Fibroblast of skin of abdomen (primary cell): Measurements from ENCODE around the gene PTK6.

ENCODE experiments used
- DNase-seq: peaks from one replicate; pipeline ENCODE4 v3.0.0-alpha.2; 2013

PTK6 gene

GRCh38 chr20:63505281-63505680 is 31.9 kb downstream of the PTK6 start:
- no peak for DNase-seq

- no peak for DNase-seq
These were observed 32.5 kb downstream of the PTK6 start for GRCh38 chr20:63504642-63505041.

GRCh38 chr20:63503524-63503923 is 33.7 kb downstream of the PTK6 start:
- no peak for DNase-seq

- DNase-seq = no peak
These were observed 34.5 kb downstream of the PTK6 start for GRCh38 chr20:63502671-63503172.

GRCh38 chr20:63501818-63502670 is 35.1 kb downstream of the PTK6 start:
- no peak for DNase-seq

GRCh38 chr20:63500902-63501817 is 36.0 kb downstream of the PTK6 start:
- DNase-seq = no peak

GRCh38 chr20:63500151-63500901 is 36.9 kb downstream of the PTK6 start:
- DNase-seq = no peak

- no peak for DNase-seq
These were observed 37.7 kb downstream of the PTK6 start for GRCh38 chr20:63499338-63499969.

- no peak for DNase-seq
These were observed 38.2 kb downstream of the PTK6 start, which contains the start of gene EEF1A2 for GRCh38 chr20:63498960-63499337. TSS of gene EEF1A2 (minus strand) at chr20:63499083. CDS start at chr20:63497763, 1,320 bp downstream.

GRCh38 chr20:63497946-63498935 is 38.9 kb downstream of the PTK6 start:
- no peak for DNase-seq

- no peak for DNase-seq
These were observed 39.8 kb downstream of the PTK6 start for GRCh38 chr20:63497138-63497945.

GRCh38 chr20:63496596-63497120 is 40.5 kb downstream of the PTK6 start:
- no peak for DNase-seq

- peak; percentile 30 for DNase-seq
These were observed 41.2 kb downstream of the PTK6 start for GRCh38 chr20:63495741-63496595.

- no peak for DNase-seq
These were observed 41.9 kb downstream of the PTK6 start for GRCh38 chr20:63495167-63495720.

- DNase-seq = no peak
These were observed 42.6 kb downstream of the PTK6 start for GRCh38 chr20:63494420-63495166.

GRCh38 chr20:63494084-63494419 is 43.1 kb downstream of the PTK6 start:
- no peak for DNase-seq

GRCh38 chr20:63493563-63494020 is 43.6 kb downstream of the PTK6 start:
- no peak for DNase-seq
